Neural progenitor cell (in vitro differentiated cells): ENCODE data around the gene NTN3.

Experiments used
- EZH2 ChIP-seq: fragments of 200-600 bp; sonication (generic); IDR thresholded peaks from 2 replicates; pipeline ENCODE4 v1.6.1; 2017; ENCODE audit warnings: antibody characterized with exemption, mild to moderate bottlenecking, moderate library complexity
- TF ChIP-seq, protein P1 (sequence below): fragments of 200-600 bp; sonication (generic); IDR thresholded peaks from 2 replicates; pipeline ENCODE4 v1.5.1; 2017; ENCODE audit warnings: antibody characterized with exemption, mild to moderate bottlenecking

DNA sequence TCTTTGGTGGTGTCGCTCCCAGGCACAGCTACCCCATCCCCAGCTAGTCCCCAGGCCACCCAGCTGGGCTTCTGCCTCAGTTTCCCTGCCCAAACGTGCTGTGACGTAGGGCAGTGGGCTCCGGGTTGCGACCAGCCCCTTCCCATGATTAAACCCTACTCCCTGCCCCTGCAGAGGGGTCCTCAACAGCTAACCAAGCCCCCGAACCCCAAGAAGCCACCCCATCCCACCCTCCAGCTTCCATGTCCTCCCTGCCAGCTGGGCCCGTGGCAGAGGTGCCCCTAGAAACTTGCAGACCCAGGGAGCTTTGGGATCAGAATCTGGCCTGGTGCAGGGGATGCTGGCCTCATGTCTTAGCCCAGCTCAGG lies 879 bp upstream of the NTN3 start:
- TF ChIP-seq, protein P1, sequence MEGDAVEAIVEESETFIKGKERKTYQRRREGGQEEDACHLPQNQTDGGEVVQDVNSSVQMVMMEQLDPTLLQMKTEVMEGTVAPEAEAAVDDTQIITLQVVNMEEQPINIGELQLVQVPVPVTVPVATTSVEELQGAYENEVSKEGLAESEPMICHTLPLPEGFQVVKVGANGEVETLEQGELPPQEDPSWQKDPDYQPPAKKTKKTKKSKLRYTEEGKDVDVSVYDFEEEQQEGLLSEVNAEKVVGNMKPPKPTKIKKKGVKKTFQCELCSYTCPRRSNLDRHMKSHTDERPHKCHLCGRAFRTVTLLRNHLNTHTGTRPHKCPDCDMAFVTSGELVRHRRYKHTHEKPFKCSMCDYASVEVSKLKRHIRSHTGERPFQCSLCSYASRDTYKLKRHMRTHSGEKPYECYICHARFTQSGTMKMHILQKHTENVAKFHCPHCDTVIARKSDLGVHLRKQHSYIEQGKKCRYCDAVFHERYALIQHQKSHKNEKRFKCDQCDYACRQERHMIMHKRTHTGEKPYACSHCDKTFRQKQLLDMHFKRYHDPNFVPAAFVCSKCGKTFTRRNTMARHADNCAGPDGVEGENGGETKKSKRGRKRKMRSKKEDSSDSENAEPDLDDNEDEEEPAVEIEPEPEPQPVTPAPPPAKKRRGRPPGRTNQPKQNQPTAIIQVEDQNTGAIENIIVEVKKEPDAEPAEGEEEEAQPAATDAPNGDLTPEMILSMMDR = no peak
- TF ChIP-seq EZH2 = no peak
